ENCODE results near the gene PDPK1. TPM values are rescaled to one million over a fixed set of nuclear protein-coding genes. Genes with fewer than 3 reads are reported as not detected.

PDPK1 gene
- total RNA-seq, result 18.4 and 20.2 TPM in 2 replicates

DNA sequence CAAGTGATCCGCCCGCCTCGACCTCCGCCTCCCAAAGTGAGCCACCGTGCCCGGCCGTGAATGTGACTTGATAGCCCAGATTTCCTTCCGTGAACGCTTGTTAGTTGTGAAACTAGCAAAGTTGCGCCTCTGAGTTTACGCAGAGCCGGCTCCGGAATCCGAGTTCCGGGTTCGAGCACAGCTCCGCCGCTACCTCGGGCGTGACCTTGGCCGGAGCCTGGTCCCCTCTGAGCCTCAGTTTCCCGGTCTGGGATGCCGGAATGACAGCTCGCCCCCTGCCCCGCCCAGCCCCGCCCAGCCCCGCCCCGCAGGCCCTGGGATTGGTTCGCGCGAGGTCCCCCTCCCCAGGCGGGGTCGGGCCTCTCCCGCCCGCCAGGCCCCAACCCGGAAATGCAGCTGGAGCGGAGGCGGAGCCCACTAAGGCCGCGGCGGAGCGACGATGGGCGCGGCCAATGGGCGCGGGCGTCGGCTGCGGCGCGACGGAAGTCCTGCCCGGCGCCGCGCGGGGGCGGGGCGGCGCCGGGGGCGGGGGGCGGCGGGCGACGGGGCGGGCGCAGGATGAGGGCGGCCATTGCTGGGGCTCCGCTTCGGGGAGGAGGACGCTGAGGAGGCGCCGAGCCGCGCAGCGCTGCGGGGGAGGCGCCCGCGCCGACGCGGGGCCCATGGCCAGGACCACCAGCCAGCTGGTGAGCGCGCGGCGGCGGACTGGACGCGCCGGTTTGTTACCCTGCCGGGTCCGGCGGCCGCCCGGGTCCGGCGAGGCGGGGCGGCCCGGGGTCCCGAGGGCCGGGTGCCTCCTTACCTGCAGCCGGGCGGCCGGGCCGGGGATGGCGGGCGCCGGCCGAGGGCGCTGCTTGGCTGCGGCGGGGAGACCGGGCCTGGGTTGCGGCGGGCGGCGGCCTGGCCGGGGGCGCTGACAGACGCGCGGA is at the start of gene PDPK1:
TSS of gene PDPK1 (plus strand) at position 571 of the 929 bp plus-strand sequence. CDS start at position 663, 92 bp downstream.

DNA sequence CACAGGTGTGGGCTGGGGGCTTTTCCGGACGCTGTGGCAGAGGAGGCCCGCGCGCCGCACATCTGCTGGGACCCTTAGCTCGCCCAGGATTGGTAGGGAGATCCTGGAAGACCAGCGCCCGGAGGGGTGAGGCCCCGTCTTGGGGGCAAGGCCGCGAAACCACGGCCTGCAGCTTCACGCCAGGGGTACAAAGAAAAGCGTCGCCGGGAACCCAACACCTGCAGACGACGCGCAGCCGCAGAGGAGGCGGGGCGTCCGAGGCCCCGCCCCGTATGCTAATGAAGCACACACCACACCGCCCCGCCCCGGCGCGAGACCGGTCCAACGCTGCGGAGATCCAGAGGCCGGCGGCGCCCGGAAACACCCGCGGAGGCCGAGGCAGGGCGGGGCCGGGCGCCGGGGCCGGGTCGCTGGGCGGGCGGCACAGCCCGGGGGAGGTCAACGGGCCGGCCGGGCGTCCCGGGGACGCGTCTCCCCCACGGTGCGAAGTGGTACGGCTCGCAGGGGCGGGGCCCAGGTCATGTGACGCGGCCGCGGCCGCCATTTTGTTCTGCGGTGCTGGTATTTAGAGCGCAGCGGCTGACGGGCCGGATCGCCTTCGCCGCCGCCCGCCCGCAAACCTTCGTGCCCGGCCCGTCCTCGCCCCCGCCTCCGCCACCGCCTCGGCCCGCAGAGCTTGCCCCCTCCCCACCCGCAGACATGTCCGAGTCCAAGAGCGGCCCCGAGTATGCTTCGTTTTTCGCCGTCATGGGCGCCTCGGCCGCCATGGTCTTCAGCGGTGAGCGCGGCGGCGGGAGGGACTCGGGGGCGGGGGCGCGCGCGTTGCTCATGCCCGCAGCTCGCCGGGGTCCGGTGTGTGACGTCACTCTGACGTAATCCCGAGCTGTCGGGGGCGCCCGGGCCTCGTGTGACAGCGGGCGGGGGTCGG is 24.2 kb upstream of the PDPK1 start, which contains the start of gene ATP6V0C:
TSS of gene ATP6V0C (plus strand) at position 548 of the 928 bp plus-strand sequence. CDS start at position 700, 152 bp downstream.

DNA sequence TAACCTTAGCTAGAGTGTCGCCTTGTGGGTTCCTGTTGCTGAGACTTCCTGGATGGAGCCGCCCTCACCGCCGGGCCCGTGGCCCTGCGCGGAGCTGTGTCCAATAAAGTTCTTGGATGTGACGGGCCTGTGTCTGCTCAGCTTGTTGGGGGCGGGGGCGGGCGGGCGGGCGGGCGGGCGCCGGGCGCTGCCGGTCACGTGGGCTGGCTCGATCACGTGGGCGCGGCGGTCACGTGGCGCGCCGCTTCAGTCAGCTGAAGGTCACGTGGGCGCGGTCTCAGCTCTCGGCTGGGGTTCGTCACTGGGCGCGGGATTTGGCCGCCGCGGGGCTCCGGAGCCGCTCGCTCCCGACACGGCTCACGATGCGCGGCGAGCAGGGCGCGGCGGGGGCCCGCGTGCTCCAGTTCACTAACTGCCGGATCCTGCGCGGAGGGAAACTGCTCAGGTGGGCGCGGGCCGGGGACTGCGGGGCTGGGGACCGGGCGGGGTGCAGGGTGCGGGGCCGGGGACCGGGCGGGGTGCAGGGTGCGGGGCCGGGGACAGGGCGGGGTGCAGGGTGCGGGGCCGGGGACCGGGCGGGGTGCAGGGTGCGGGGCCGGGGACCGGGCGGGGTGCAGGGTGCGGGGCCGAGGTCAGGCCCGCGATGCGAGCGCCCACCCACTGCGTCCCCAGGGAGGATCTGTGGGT is 17.6 kb upstream of the PDPK1 start, which contains the start of gene AMDHD2:
TSS of gene AMDHD2 (plus strand) at position 275 of the 687 bp plus-strand sequence. CDS start at position 363, 88 bp downstream.

DNA sequence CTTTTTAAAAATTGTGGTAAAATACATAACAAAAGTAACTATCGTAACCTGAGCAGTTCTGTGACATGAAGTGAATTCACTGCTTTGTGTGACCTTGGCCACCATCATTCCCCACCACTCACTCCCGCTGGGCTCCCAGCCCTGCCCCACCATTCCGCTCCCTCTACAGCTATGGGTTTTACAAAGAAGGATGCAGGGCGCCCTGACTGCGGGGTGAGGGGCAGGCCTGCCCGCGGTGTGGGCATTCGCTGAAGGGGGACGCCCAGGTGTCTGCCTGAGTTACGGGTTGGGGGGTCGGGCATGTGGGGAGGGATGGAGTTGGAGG is 6.5 kb upstream of the PDPK1 start, which contains the start of gene CEMP1:
TSS of gene CEMP1 (minus strand) at position 38 of the 325 bp plus-strand sequence. CDS start 335 bp downstream, outside the sequence.

Other genes with a start within 250 kb of the PDPK1 start
- gene ABCA3, start 197.3 kb upstream of the PDPK1 start, total RNA-seq, result 0.68 and 1.1 TPM in 2 replicates
- gene CCNF, start 108.6 kb upstream of the PDPK1 start, total RNA-seq, result 3.3 and 3.6 TPM in 2 replicates
- 1.4 and 2.1 TPM in 2 replicates for gene TEDC2, start 77.9 kb upstream of the PDPK1 start, total RNA-seq
- gene NTN3, start 66.7 kb upstream of the PDPK1 start, total RNA-seq, result 1.1 TPM in 1 of 2 replicates, not detected in the other
- gene TBC1D24, start 62.9 kb upstream of the PDPK1 start, total RNA-seq, result 6.5 and 7.4 TPM in 2 replicates
- 31.5 and 50.9 TPM in 2 replicates for gene ATP6V0C, start 24.1 kb upstream of the PDPK1 start, total RNA-seq
- 21.1 and 34.5 TPM in 2 replicates for gene AMDHD2, start 17.6 kb upstream of the PDPK1 start, total RNA-seq
- not detected in 2 replicates for gene CEMP1, start 6.6 kb upstream of the PDPK1 start, total RNA-seq
- 16.0 and 17.8 TPM in 2 replicates for gene KCTD5, start 144.5 kb downstream of the PDPK1 start, total RNA-seq
- gene PRSS27, start 182.2 kb downstream of the PDPK1 start, total RNA-seq, result 0.05 and 0.12 TPM in 2 replicates
- 93.7 and 119 TPM in 2 replicates for gene SRRM2, start 214.6 kb downstream of the PDPK1 start, total RNA-seq
- gene ELOB, start 239.3 kb downstream of the PDPK1 start, total RNA-seq, result 671 and 1,192 TPM in 2 replicates
- not detected in 2 replicates for gene PRSS33, start 249.5 kb downstream of the PDPK1 start, total RNA-seq

Data from cardiac ventricle fibroblast (primary cell).